ENCODE data around the gene RFTN1.

The RFTN1 gene

GRCh38 chr3:16303037-16303575 is 210.4 kb downstream of the RFTN1 start:
- TF ChIP-seq EZH2phosphoT487 (IDR thresholded peaks at IDR 0.05; ENCODE audit: borderline replicate concordance) (no peak), CTCF (conservative IDR thresholded peaks at IDR 0.05; ENCODE audit: low read length) (no peak)

GRCh38 chr3:16302082-16302631 is 211.3 kb downstream of the RFTN1 start:
- Histone ChIP-seq H2AFZ (ENCODE audit: low read length) (no peak overlapping the region), H4K20me1 (ENCODE audit: insufficient read depth, low read length, poor library complexity, severe bottlenecking) (no peaks in the 10 kb centered on the region), H3K9me2 (replicated peaks; ENCODE audit: low read depth, low read length) (no peaks in the 10 kb centered on the region), H3K79me2 (ENCODE audit: insufficient read depth, low read length) (no peaks in the 10 kb centered on the region), H3K4me3 (ENCODE audit: low read length, poor library complexity, severe bottlenecking) (no peak overlapping the region), H3K4me2 (ENCODE audit: low read depth, low read length, poor library complexity, severe bottlenecking) (peak overlapping the region; percentile 66), H3K9me3 (ENCODE audit: insufficient read depth, low read depth, low read length) (0 out of 2 replicates have a peak, but pooled peaks cover 1% of the 10 kb centered on the region), H3K36me3 (ENCODE audit: insufficient read depth, low read length) (peaks cover 32% of the 10 kb centered on the region; the same call in 1 of the 2 replicates), H3K4me1 (ENCODE audit: insufficient read depth, low read length, poor library complexity, severe bottlenecking) (peaks cover 45% of the 10 kb centered on the region), H3F3A (ENCODE audit: low read depth) (peaks cover 3% of the 10 kb centered on the region), H3K27me3 (ENCODE audit: insufficient read depth, low read length, poor library complexity, severe bottlenecking) (no peaks in the 10 kb centered on the region), H3K9ac (ENCODE audit: low read depth, low read length, poor library complexity, severe bottlenecking) (peak overlapping the region; percentile 32)
- TF ChIP-seq EZH2phosphoT487 (IDR thresholded peaks at IDR 0.05; ENCODE audit: borderline replicate concordance) (no peak), CTCF (conservative IDR thresholded peaks at IDR 0.05; ENCODE audit: low read length) (no peak)

More at GRCh38 chr3:16303037-16303575, 210.4 kb downstream of the RFTN1 start:
- H3K36me3 ChIP-seq (ENCODE audit: insufficient read depth, low read length), result peaks cover 23% of the 10 kb centered on the region; the same call in 1 of the 2 replicates
- no peaks in the 10 kb centered on the region for H3K79me2 ChIP-seq (ENCODE audit: insufficient read depth, low read length)
- peaks cover 3% of the 10 kb centered on the region for H3F3A ChIP-seq (ENCODE audit: low read depth)
- H3K4me1 ChIP-seq (ENCODE audit: insufficient read depth, low read length, poor library complexity, severe bottlenecking), result peaks cover 45% of the 10 kb centered on the region
- no peaks in the 10 kb centered on the region for H4K20me1 ChIP-seq (ENCODE audit: insufficient read depth, low read length, poor library complexity, severe bottlenecking)
- H3K9me3 ChIP-seq (ENCODE audit: insufficient read depth, low read depth, low read length), result no peaks in the 10 kb centered on the region
- no peak overlapping the region for H3K9ac ChIP-seq (ENCODE audit: low read depth, low read length, poor library complexity, severe bottlenecking)
- H2AFZ ChIP-seq (ENCODE audit: low read length), result no peak overlapping the region
- no peak overlapping the region for H3K4me3 ChIP-seq (ENCODE audit: low read length, poor library complexity, severe bottlenecking)
- no peaks in the 10 kb centered on the region for H3K27me3 ChIP-seq (ENCODE audit: insufficient read depth, low read length, poor library complexity, severe bottlenecking)
- H3K9me2 ChIP-seq (replicated peaks; ENCODE audit: low read depth, low read length), result no peaks in the 10 kb centered on the region
- peak overlapping the region; percentile 66 for H3K4me2 ChIP-seq (ENCODE audit: low read depth, low read length, poor library complexity, severe bottlenecking)

GRCh38 chr3:16301507-16301906 is 212.0 kb downstream of the RFTN1 start:
- H3K79me2 ChIP-seq (ENCODE audit: insufficient read depth, low read length), result no peaks in the 10 kb centered on the region
- H3K4me1 ChIP-seq (ENCODE audit: insufficient read depth, low read length, poor library complexity, severe bottlenecking), result peaks cover 45% of the 10 kb centered on the region
- no peaks in the 10 kb centered on the region for H3K27me3 ChIP-seq (ENCODE audit: insufficient read depth, low read length, poor library complexity, severe bottlenecking)
- peak overlapping the region; percentile 66 for H3K4me2 ChIP-seq (ENCODE audit: low read depth, low read length, poor library complexity, severe bottlenecking)
- H3K9ac ChIP-seq (ENCODE audit: low read depth, low read length, poor library complexity, severe bottlenecking), result peak overlapping the region; percentile 32
- H3K36me3 ChIP-seq (ENCODE audit: insufficient read depth, low read length), result peaks cover 39% of the 10 kb centered on the region
- H4K20me1 ChIP-seq (ENCODE audit: insufficient read depth, low read length, poor library complexity, severe bottlenecking), result no peaks in the 10 kb centered on the region
- 0 out of 2 replicates have a peak, but pooled peaks cover 6% of the 10 kb centered on the region for H3K9me3 ChIP-seq (ENCODE audit: insufficient read depth, low read depth, low read length)
- H2AFZ ChIP-seq (ENCODE audit: low read length), result no peak overlapping the region
- H3K4me3 ChIP-seq (ENCODE audit: low read length, poor library complexity, severe bottlenecking), result peak overlapping the region; percentile 54
- H3K9me2 ChIP-seq (replicated peaks; ENCODE audit: low read depth, low read length), result no peaks in the 10 kb centered on the region
- TF ChIP-seq EZH2phosphoT487 (IDR thresholded peaks at IDR 0.05; ENCODE audit: borderline replicate concordance), result no peak
- no peak for TF ChIP-seq CTCF (conservative IDR thresholded peaks at IDR 0.05; ENCODE audit: low read length)
- peaks cover 3% of the 10 kb centered on the region for H3F3A ChIP-seq (ENCODE audit: low read depth)

Measured in Loucy (cell line).